Measurements from ENCODE around the gene MFN2. TPM values are rescaled to one million over a fixed set of nuclear protein-coding genes. Genes with fewer than 3 reads are reported as not detected.

MFN2 gene
- total RNA-seq, 2 experiments from 2014 or later = 28.3 to 52.7 TPM

- Histone ChIP-seq H2AFZ (ENCODE audit: low read length) (no peak overlapping the region), H3K9me2 (ENCODE audit: insufficient read depth, low read length) (no peaks in the 10 kb centered on the region), H3K79me2 (ENCODE audit: insufficient read depth, low read depth, low read length) (no peaks in the 10 kb centered on the region), H4K20me1 (ENCODE audit: insufficient read depth, low read length) (no peaks in the 10 kb centered on the region), H3K4me3 (ENCODE audit: low read depth, low read length, poor library complexity, severe bottlenecking) (no peak overlapping the region), H3K9me3 (ENCODE audit: low read length) (no peaks in the 10 kb centered on the region), H3K4me2 (ENCODE audit: low read length) (no peak overlapping the region), H3K36me3 (ENCODE audit: insufficient read depth, low read length) (no peaks in the 10 kb centered on the region), H3K4me1 (ENCODE audit: insufficient read depth, low read length, poor library complexity, severe bottlenecking) (peaks cover 16% of the 10 kb centered on the region), H3K27ac (ENCODE audit: low read depth, low read length, poor library complexity, severe bottlenecking) (no peak overlapping the region)
- TF ChIP-seq, protein P1, sequence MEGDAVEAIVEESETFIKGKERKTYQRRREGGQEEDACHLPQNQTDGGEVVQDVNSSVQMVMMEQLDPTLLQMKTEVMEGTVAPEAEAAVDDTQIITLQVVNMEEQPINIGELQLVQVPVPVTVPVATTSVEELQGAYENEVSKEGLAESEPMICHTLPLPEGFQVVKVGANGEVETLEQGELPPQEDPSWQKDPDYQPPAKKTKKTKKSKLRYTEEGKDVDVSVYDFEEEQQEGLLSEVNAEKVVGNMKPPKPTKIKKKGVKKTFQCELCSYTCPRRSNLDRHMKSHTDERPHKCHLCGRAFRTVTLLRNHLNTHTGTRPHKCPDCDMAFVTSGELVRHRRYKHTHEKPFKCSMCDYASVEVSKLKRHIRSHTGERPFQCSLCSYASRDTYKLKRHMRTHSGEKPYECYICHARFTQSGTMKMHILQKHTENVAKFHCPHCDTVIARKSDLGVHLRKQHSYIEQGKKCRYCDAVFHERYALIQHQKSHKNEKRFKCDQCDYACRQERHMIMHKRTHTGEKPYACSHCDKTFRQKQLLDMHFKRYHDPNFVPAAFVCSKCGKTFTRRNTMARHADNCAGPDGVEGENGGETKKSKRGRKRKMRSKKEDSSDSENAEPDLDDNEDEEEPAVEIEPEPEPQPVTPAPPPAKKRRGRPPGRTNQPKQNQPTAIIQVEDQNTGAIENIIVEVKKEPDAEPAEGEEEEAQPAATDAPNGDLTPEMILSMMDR (conservative IDR thresholded peaks at IDR 0.05; ENCODE audit: low read length) = no peak
- no peak for TF ChIP-seq EZH2phosphoT487 (IDR thresholded peaks at IDR 0.05; ENCODE audit: borderline replicate concordance, low read depth, low read length)
- ChIA-PET POLR2A (no interaction called here), CTCF (ENCODE audit: unreplicated experiment) (no interaction called here)
- intact Hi-C loops (cut with micrococcal nuclease; ENCODE audit: unreplicated experiment) = no loop called here
- DNase-seq (ENCODE audit: low spot score) = no peak
- BruUV-seq (replicated peaks) = no TSS peak
Observed at GRCh38 chr1:12053752-12054548, 73.7 kb downstream of the MFN2 start.

- POLR2A ChIA-PET = no interaction called here
- no TSS peak for BruUV-seq (replicated peaks)
- Histone ChIP-seq H3K4me1 (ENCODE audit: insufficient read depth, low read length, poor library complexity, severe bottlenecking) (peaks cover 28% of the 10 kb centered on the region), H2AFZ (ENCODE audit: low read length) (no peak overlapping the region), H3K36me3 (ENCODE audit: insufficient read depth, low read length) (no peaks in the 10 kb centered on the region), H3K4me2 (ENCODE audit: low read length) (no peak overlapping the region), H3K9me3 (ENCODE audit: low read length) (no peaks in the 10 kb centered on the region), H3K79me2 (ENCODE audit: insufficient read depth, low read depth, low read length) (no peaks in the 10 kb centered on the region), H4K20me1 (ENCODE audit: insufficient read depth, low read length) (no peaks in the 10 kb centered on the region), H3K27ac (ENCODE audit: low read depth, low read length, poor library complexity, severe bottlenecking) (no peak overlapping the region), H3K9me2 (ENCODE audit: insufficient read depth, low read length) (no peaks in the 10 kb centered on the region), H3K4me3 (ENCODE audit: low read depth, low read length, poor library complexity, severe bottlenecking) (no peak overlapping the region)
- CTCF ChIA-PET (ENCODE audit: unreplicated experiment) = no interaction called here
- intact Hi-C loops (cut with micrococcal nuclease; ENCODE audit: unreplicated experiment) = no loop called here
- DNase-seq (ENCODE audit: low spot score) = no peak
- TF ChIP-seq, protein P1 (conservative IDR thresholded peaks at IDR 0.05; ENCODE audit: low read length) = no peak
- TF ChIP-seq EZH2phosphoT487 (IDR thresholded peaks at IDR 0.05; ENCODE audit: borderline replicate concordance, low read depth, low read length) = no peak
Observed at GRCh38 chr1:12055259-12055658, 75.0 kb downstream of the MFN2 start.

DNA sequence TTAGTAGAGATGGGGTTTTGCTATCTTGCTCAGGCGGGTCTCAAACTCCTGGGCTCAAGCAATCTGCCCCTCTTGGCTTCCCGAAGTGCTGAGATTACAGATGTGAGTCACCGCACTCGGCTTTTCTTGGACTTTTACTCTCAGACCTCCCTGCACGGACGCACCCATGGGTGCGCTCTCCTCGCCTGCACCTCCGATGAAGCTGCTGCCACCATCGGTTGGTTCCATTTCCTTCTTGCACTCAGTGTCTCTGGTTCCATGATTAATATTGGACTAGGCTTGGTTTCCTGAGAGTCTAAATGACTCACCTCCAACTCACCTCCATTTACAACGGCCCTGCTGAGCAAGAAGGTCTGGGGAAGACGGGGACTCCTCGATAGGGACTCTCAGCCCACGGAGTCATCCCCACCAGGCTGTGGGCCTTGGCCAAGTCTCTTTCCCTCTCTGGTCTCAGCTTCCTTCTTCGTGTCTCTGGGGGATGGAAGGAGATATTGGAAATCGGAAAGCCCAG lies 76.1 kb downstream of the MFN2 start:
- no peaks in the 10 kb centered on the region for H3K9me2 ChIP-seq (ENCODE audit: insufficient read depth, low read length)
- POLR2A ChIA-PET = no interaction called here
- no peak for DNase-seq (ENCODE audit: low spot score)
- TF ChIP-seq, protein P1 (conservative IDR thresholded peaks at IDR 0.05; ENCODE audit: low read length) = no peak
- TF ChIP-seq EZH2phosphoT487 (IDR thresholded peaks at IDR 0.05; ENCODE audit: borderline replicate concordance, low read depth, low read length) = no peak
- no TSS peak for BruUV-seq (replicated peaks)
- no peaks in the 10 kb centered on the region for H4K20me1 ChIP-seq (ENCODE audit: insufficient read depth, low read length)
- H3K4me2 ChIP-seq (ENCODE audit: low read length) = no peak overlapping the region
- H3K27ac ChIP-seq (ENCODE audit: low read depth, low read length, poor library complexity, severe bottlenecking) = no peak overlapping the region
- no peaks in the 10 kb centered on the region for H3K79me2 ChIP-seq (ENCODE audit: insufficient read depth, low read depth, low read length)
- no peak overlapping the region for H2AFZ ChIP-seq (ENCODE audit: low read length)
- H3K4me1 ChIP-seq (ENCODE audit: insufficient read depth, low read length, poor library complexity, severe bottlenecking) = peaks cover 27% of the 10 kb centered on the region
- H3K36me3 ChIP-seq (ENCODE audit: insufficient read depth, low read length) = no peaks in the 10 kb centered on the region
- intact Hi-C loops (cut with micrococcal nuclease; ENCODE audit: unreplicated experiment) = no loop called here
- no peak overlapping the region for H3K4me3 ChIP-seq (ENCODE audit: low read depth, low read length, poor library complexity, severe bottlenecking)
- CTCF ChIA-PET (ENCODE audit: unreplicated experiment) = no interaction called here
- H3K9me3 ChIP-seq (ENCODE audit: low read length) = no peaks in the 10 kb centered on the region
